ENCODE results near the gene FAXDC2. TPM values are rescaled to one million over a fixed set of nuclear protein-coding genes. Genes with fewer than 3 reads are reported as not detected.

FAXDC2 gene
- total and polyA plus RNA-seq, 9 of the 15 experiments (the other 6 are each of a cell fraction or from before 2014, with no cell fraction given): 2.4 to 30.0 (median 9.9) TPM

- no peak for TF ChIP-seq STAT6 (CRISPR knock-in tag; IDR thresholded peaks at IDR 0.05)
- TF ChIP-seq RBM25 (IDR thresholded peaks at IDR 0.05; ENCODE audit: low read depth, low read length, severe bottlenecking): no peak
- TF ChIP-seq NR2C1 (IDR thresholded peaks at IDR 0.05): no peak
- TF ChIP-seq NR2C1 (tag; IDR thresholded peaks at IDR 0.05): no peak
- no peak for TF ChIP-seq BRD4 (IDR thresholded peaks at IDR 0.05)
- TF ChIP-seq ZNF354B (CRISPR knock-in tag; IDR thresholded peaks at IDR 0.05): no peak
- TF ChIP-seq BCOR (IDR thresholded peaks at IDR 0.05): no peak
Observed at GRCh38 chr5:154830596-154830995, 19.8 kb downstream of the FAXDC2 start (continued).

- Histone ChIP-seq H3K9me3 (replicated peaks; ENCODE audit: control insufficient read depth, insufficient read depth, low read depth, low read length) (no peaks in the 10 kb centered on the region), H3K36me3 (ENCODE audit: control insufficient read depth, insufficient read depth, low read length) (peaks cover 54% of the 10 kb centered on the region), H3K9ac (ENCODE audit: insufficient read depth in 1 of 2, low read depth in 2 of 2, low read length in 2 of 2) (0 out of 4 replicates have a peak overlapping the region, but pooled peaks of 1 of the 2 experiments have one; percentile 2), H3K4me3 (no peak overlapping the region), H4K20me1 (replicated peaks; ENCODE audit: control insufficient read depth, insufficient read depth, low read length) (no peaks in the 10 kb centered on the region), H3K27me3 (ENCODE audit: control insufficient read depth in 2 of 2, insufficient read depth in 2 of 2, low read length in 2 of 2) (no peaks in the 10 kb centered on the region), H3K79me2 (ENCODE audit: control insufficient read depth, insufficient read depth, low read length) (peaks cover 33% of the 10 kb centered on the region), H3K9me1 (ENCODE audit: control insufficient read depth, insufficient read depth, low read length) (no peaks in the 10 kb centered on the region), H3K27ac (ENCODE audit: extremely low read depth, low read depth, low read length) (no peak overlapping the region), H3K4me1 (replicated peaks in 1 of 2; ENCODE audit: control insufficient read depth in 2 of 2, insufficient read depth in 2 of 2, low read length in 2 of 2) (peaks cover 12 to 18% of the 10 kb centered on the region in 2 experiments; a peak in 4 of 5 replicates), H3K4me2 (ENCODE audit: insufficient read depth, low read length) (no peak overlapping the region), H2AFZ (ENCODE audit: low read depth, low read length) (no peak overlapping the region)
- DNase-seq (ENCODE audit: extremely low read depth in 1 of 4, low spot score in 3 of 4): peak in 1 of 4 experiments; percentile 3
- ChIA-PET CTCF (ENCODE audit: low intra/inter-chr PET ratio) (no interaction called here), POLR2A (interaction anchor here (0.9 to 1.2 kb wide), 2 partner anchors 10 kb away, joined by 3 to 5 read pairs; no protein-coding TSS in a partner anchor)
- BruUV-seq (replicated peaks): no TSS peak
- TF ChIP-seq CTCFL (IDR thresholded peaks at IDR 0.05; ENCODE audit: borderline replicate concordance, insufficient read depth, low read depth, low read length, poor library complexity, severe bottlenecking): no peak
- no peak for TF ChIP-seq GATAD2B (IDR thresholded peaks at IDR 0.05; ENCODE audit: borderline replicate concordance)
- no peak for TF ChIP-seq ZNF778 (CRISPR knock-in tag; IDR thresholded peaks at IDR 0.05)
- no peak for TF ChIP-seq TAL1 (IDR thresholded peaks at IDR 0.05)
- TF ChIP-seq RUNX1 (IDR thresholded peaks at IDR 0.05; ENCODE audit: low read depth): no peak
- no peak for TF ChIP-seq ZNF449 (CRISPR knock-in tag; IDR thresholded peaks at IDR 0.05)
- TF ChIP-seq PHF21A (IDR thresholded peaks at IDR 0.05; ENCODE audit: borderline replicate concordance, low read depth): no peak
- no peak for TF ChIP-seq MBD1 (CRISPR knock-in tag; IDR thresholded peaks at IDR 0.05)
- TF ChIP-seq SIN3B (IDR thresholded peaks at IDR 0.05; ENCODE audit: low read depth): no peak
- 74% methylated on average over 7 of the region's 7 CpGs for WGBS (ENCODE audit: insufficient coverage, low coverage, missing lambda C conversion rate)
- ATAC-seq: no peak
- intact Hi-C loops (cut with micrococcal nuclease): no loop called here
- in situ Hi-C loops (cut with MboI): no loop called here
- no peak for FAIRE-seq
Observed at GRCh38 chr5:154830219-154830595, 20.2 kb downstream of the FAXDC2 start.

All from K562 (cell line).